ENCODE data around the gene SOX1. TPM values are rescaled to one million over a fixed set of nuclear protein-coding genes. Genes with fewer than 3 reads are reported as not detected.

The SOX1 gene
- total and polyA plus RNA-seq, 2 experiments from 2014 or later, result not detected

DNA sequence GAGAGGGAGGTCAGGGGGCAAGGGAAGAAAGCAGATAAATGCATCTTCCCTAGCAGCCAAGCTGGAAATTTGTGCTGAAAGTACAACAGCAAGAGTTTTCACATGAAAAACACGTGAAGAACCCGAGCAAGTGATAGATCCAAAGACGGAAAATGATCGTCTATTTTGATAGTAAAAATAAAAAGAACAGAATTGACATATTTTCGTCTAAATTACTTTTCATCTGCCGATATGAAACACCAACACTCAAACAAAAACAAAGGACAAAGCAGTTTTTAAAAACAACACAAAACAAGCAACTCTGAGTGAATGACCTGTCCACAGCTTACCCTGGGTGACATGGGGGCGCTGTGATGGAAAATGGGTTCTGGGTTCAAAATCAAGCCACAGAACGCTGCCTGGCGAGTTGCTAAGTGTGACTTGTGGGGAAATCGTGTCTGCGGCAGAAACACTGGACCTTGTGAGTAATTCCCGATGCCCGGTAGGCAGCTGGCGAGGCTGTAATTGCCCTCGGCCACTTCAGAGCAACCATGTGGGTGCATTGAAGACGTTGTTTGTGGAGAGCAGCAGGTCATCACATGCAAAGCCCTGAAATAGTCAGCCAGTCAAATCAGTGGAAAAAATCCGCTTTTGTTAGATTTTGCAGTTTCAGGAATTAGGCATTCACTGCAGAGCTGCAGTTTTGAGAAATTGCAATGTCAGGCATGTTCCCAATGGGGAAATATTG lies 7.4 kb downstream of the SOX1 start:
- Histone ChIP-seq H3K27me3 (replicated peaks; ENCODE audit: insufficient read depth) (peaks cover 68% of the 10 kb centered on the region), H2AFZ (no peak overlapping the region), H3K36me3 (ENCODE audit: low read depth) (no peaks in the 10 kb centered on the region), H4K20me1 (ENCODE audit: insufficient read depth) (no peaks in the 10 kb centered on the region), H3K9me2 (ENCODE audit: insufficient read depth) (no peaks in the 10 kb centered on the region), H3F3A (ENCODE audit: insufficient read depth) (no peaks in the 10 kb centered on the region), H3K9ac (no peak overlapping the region), H3K4me1 (ENCODE audit: insufficient read depth) (no peaks in the 10 kb centered on the region), H3K27ac (no peak overlapping the region), H3K4me3 (no peak overlapping the region), H3K4me2 (ENCODE audit: unreplicated experiment) (no peak overlapping the region), H3K79me2 (ENCODE audit: insufficient read depth) (no peaks in the 10 kb centered on the region), H3K9me3 (ENCODE audit: low read depth) (no peaks in the 10 kb centered on the region)
- in situ Hi-C loops (cut with MboI), result no loop called here
- TF ChIP-seq EZH2phosphoT487 (IDR thresholded peaks at IDR 0.05; ENCODE audit: insufficient read depth, low read depth), result no peak
- no peak for TF ChIP-seq EZH2 (IDR thresholded peaks at IDR 0.05; ENCODE audit: insufficient read depth, poor library complexity, severe bottlenecking)
- no peak for DNase-seq
- 12% methylated on average over 17 of the region's 17 CpGs for WGBS, 2 experiments (ENCODE audit: low coverage in 1 of 2, low lambda C conversion rate in 2 of 2, missing lambda C conversion rate in 2 of 2)

DNA sequence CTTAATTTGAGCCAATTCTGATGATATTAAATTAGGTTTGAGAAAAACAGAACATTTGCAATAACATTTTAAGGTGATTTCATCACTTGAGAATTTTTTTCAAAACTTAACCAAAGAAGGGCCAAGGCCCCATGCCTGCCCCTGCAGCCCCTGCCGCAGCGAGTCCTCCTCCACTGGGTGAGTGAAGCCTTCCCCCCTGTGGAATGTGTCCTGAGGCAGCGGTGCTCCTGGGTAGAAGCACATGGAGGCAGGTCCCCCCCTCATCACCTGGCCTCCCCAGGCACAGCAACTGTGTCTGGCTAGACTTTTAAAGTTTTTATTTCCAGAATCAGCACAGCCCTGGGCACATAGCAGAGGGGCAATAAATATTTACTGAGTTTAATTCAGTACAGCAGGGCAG lies 10.8 kb downstream of the SOX1 start:
- H2AFZ ChIP-seq, result no peak overlapping the region
- H4K20me1 ChIP-seq (ENCODE audit: insufficient read depth), result no peaks in the 10 kb centered on the region
- no peak overlapping the region for H3K27ac ChIP-seq
- no peaks in the 10 kb centered on the region for H3K79me2 ChIP-seq (ENCODE audit: insufficient read depth)
- H3K9ac ChIP-seq, result no peak overlapping the region
- H3F3A ChIP-seq (ENCODE audit: insufficient read depth), result no peaks in the 10 kb centered on the region
- H3K9me3 ChIP-seq (ENCODE audit: low read depth), result no peaks in the 10 kb centered on the region
- peaks cover 36% of the 10 kb centered on the region for H3K27me3 ChIP-seq (replicated peaks; ENCODE audit: insufficient read depth)
- H3K9me2 ChIP-seq (ENCODE audit: insufficient read depth), result no peaks in the 10 kb centered on the region
- no peak overlapping the region for H3K4me3 ChIP-seq
- WGBS, 2 experiments (ENCODE audit: low coverage in 1 of 2, low lambda C conversion rate in 2 of 2, missing lambda C conversion rate in 2 of 2), result 4 to 7% methylated on average over 3 of the region's 3 CpGs
- H3K4me1 ChIP-seq (ENCODE audit: insufficient read depth), result no peaks in the 10 kb centered on the region
- DNase-seq, result no peak
- TF ChIP-seq EZH2 (IDR thresholded peaks at IDR 0.05; ENCODE audit: insufficient read depth, poor library complexity, severe bottlenecking) (no peak), EZH2phosphoT487 (IDR thresholded peaks at IDR 0.05; ENCODE audit: insufficient read depth, low read depth) (no peak)
- in situ Hi-C loops (cut with MboI), result no loop called here
- no peaks in the 10 kb centered on the region for H3K36me3 ChIP-seq (ENCODE audit: low read depth)
- no peak overlapping the region for H3K4me2 ChIP-seq (ENCODE audit: unreplicated experiment)

DNA sequence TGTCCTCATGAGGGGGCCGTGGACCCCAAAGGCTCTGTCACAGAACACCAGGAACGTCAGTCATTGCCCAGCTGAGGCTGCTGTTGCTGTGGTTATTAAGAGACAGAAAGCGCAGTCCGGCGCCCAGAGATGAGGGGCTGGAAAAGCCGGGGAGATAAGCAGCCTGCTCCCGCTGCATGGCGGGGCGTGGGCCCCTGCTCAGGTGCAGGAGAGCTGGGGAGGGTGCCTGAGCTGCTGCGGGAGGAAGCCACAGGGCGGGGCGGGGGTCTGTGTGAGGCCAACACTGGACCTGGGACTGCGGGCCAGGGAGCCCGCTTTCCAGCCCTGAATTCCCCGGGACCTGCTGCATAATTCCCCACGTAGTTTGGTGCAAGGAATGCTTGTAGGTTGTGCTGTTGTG lies 11.3 kb downstream of the SOX1 start:
- no peaks in the 10 kb centered on the region for H3K9me3 ChIP-seq (ENCODE audit: low read depth)
- H2AFZ ChIP-seq, result no peak overlapping the region
- no peak overlapping the region for H3K27ac ChIP-seq
- no peak overlapping the region for H3K9ac ChIP-seq
- no peak overlapping the region for H3K4me3 ChIP-seq
- H3K9me2 ChIP-seq (ENCODE audit: insufficient read depth), result no peaks in the 10 kb centered on the region
- peaks cover 34% of the 10 kb centered on the region for H3K27me3 ChIP-seq (replicated peaks; ENCODE audit: insufficient read depth)
- H3K79me2 ChIP-seq (ENCODE audit: insufficient read depth), result no peaks in the 10 kb centered on the region
- 8 to 14% methylated on average over 16 of the region's 16 CpGs for WGBS, 2 experiments (ENCODE audit: low coverage in 1 of 2, low lambda C conversion rate in 2 of 2, missing lambda C conversion rate in 2 of 2)
- H3K36me3 ChIP-seq (ENCODE audit: low read depth), result no peaks in the 10 kb centered on the region
- in situ Hi-C loops (cut with MboI), result no loop called here
- DNase-seq, result no peak
- H3K4me2 ChIP-seq (ENCODE audit: unreplicated experiment), result no peak overlapping the region
- H3K4me1 ChIP-seq (ENCODE audit: insufficient read depth), result no peaks in the 10 kb centered on the region
- no peaks in the 10 kb centered on the region for H3F3A ChIP-seq (ENCODE audit: insufficient read depth)
- TF ChIP-seq EZH2 (IDR thresholded peaks at IDR 0.05; ENCODE audit: insufficient read depth, poor library complexity, severe bottlenecking), result no peak
- TF ChIP-seq EZH2phosphoT487 (IDR thresholded peaks at IDR 0.05; ENCODE audit: insufficient read depth, low read depth), result no peak
- no peaks in the 10 kb centered on the region for H4K20me1 ChIP-seq (ENCODE audit: insufficient read depth)

DNA sequence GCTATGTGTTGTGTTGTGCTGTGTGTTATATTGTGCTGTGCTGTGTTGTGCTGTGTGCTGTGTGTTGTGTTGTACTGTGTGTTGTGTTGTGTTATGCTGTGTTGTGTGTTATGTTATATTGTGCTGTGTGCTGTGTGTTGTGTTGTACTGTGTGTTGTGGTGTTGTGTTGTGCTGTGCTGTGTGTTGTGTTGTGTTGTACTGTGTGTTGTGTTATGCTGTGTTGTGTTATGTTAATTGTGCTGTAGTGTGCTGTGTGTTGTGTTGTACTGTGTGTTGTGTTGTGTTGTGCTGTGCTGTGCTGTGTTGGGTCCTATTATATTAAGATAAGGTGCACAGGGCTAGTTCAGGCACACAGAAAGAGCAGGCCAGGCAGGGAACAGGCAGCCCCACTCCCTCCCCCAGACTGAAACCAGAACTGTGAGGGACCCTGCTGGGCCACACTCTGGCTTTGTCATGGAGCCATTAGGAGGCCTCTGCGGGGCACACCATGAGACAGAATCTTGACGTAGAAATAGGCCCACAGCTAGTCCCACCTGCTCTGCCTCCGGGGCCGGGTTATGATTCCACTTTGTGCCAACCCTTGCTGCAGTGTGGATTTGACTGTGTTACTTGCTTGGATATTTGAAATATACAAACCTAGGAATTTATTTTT lies 12.1 kb downstream of the SOX1 start:
- no peak overlapping the region for H2AFZ ChIP-seq
- in situ Hi-C loops (cut with MboI), result no loop called here
- TF ChIP-seq EZH2 (IDR thresholded peaks at IDR 0.05; ENCODE audit: insufficient read depth, poor library complexity, severe bottlenecking) (no peak), EZH2phosphoT487 (IDR thresholded peaks at IDR 0.05; ENCODE audit: insufficient read depth, low read depth) (no peak)

More for the DNA sequence above, 12.1 kb downstream of the SOX1 start:
- H3K36me3 ChIP-seq (ENCODE audit: low read depth), result no peaks in the 10 kb centered on the region
- no peaks in the 10 kb centered on the region for H3K79me2 ChIP-seq (ENCODE audit: insufficient read depth)
- H3K9ac ChIP-seq, result no peak overlapping the region
- peaks cover 29% of the 10 kb centered on the region for H3K27me3 ChIP-seq (replicated peaks; ENCODE audit: insufficient read depth)
- no peaks in the 10 kb centered on the region for H3K9me2 ChIP-seq (ENCODE audit: insufficient read depth)
- no peak for DNase-seq
- 15 to 31% methylated on average over 4 of the region's 4 CpGs for WGBS, 2 experiments (ENCODE audit: low coverage in 1 of 2, low lambda C conversion rate in 2 of 2, missing lambda C conversion rate in 2 of 2)
- H3K4me3 ChIP-seq, result no peak overlapping the region
- no peaks in the 10 kb centered on the region for H3K4me1 ChIP-seq (ENCODE audit: insufficient read depth)
- H3K9me3 ChIP-seq (ENCODE audit: low read depth), result no peaks in the 10 kb centered on the region
- H3K4me2 ChIP-seq (ENCODE audit: unreplicated experiment), result no peak overlapping the region
- no peaks in the 10 kb centered on the region for H3F3A ChIP-seq (ENCODE audit: insufficient read depth)
- no peaks in the 10 kb centered on the region for H4K20me1 ChIP-seq (ENCODE audit: insufficient read depth)
- no peak overlapping the region for H3K27ac ChIP-seq
